Endometrial microvascular endothelial cells (primary cell): ENCODE data around the gene CTXN2. TPM values are rescaled to one million over a fixed set of nuclear protein-coding genes. Genes with fewer than 3 reads are reported as not detected.

Source experiments
- in situ Hi-C: cut with HindIII; loops from 2 replicates; pipeline ENCODE4 v1.10.0; 2017; ENCODE audit warnings: low sequenced_read_pairs, low pct_unique_long_range_greater_than_20kb; ENCODE audit errors: inconsistent ontology term
- total RNA-seq: library from RNA; depleted of rRNA; stranded (reverse); fragments of >200 nt; gene quantifications from one replicate; pipeline ENCODE4 v1.2.3, GENCODE V29; 2015; ENCODE audit errors: inconsistent ontology term

Gene CTXN2
- total RNA-seq, 1 donor from 2014 or later, result not detected

DNA sequence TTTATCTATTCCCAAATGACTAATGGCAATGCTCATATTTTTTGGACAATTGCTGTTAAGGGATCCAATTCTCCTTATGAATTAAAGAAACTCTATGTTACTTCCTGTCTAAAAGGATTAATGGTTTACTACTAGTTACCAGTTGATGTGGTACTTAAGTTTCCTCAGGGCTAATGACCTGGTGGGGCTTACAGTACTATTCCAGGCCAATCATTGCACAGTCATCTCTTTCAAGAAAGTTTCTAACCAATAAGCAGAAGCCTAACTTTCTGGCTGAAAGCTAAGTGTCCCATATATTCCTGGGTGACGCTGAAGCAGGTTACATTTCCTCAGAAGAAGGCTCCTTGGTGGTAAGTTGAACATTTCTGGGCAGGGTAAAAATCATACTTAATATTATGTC lies 14.5 kb downstream of the CTXN2 start, which contains the start of gene SLC12A1:
TSS of gene SLC12A1 (plus strand) at position 322 of the 400 bp plus-strand sequence. CDS start 1,418 bp downstream, outside the sequence.
- in situ Hi-C loops, result no loop called here

- in situ Hi-C loops, result no loop called here
These were observed 29.8 kb downstream of the CTXN2 start for GRCh38 chr15:48221261-48221660.

DNA sequence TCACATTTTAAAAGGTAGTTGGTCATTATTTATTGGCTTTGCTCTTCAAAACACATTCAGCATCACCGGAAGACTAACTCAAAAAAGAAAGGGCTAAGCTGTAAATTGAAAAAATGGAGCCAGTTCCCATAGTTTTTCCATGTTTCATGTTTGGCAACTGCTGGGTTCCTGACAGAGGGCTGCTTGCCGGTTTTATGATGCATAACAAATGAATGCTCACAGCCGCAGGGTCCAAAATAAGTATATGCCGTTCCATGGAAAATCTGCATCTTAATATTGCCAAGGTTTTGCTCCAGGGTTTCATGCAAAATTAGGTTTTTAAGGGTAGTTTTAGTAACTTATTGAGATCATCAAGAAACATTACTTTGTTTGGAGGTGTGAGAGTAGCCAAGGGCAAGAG lies 30.4 kb downstream of the CTXN2 start:
- in situ Hi-C loops, result no loop called here

GRCh38 chr15:48222627-48223026 lies 31.2 kb downstream of the CTXN2 start:
- in situ Hi-C loops, result no loop called here

DNA sequence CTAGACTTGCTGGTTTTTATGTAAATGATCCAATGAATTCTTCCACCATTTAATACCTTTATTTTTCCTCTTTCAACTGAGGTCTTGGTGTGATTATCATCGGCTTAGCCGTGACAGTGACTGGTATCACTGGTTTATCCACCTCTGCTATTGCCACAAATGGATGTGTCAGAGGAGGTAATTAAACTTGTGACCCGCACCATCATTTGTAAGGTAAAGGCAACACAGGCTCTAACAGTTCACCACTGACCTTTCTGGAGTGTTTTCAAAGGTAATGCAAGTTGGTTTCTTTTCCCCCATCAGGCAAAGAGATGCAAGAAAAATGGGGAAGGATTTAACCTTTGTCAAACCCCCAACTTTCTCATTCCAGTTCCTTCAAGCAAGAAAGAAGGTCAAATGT lies 34.3 kb downstream of the CTXN2 start:
- in situ Hi-C loops, result no loop called here

- in situ Hi-C loops, result no loop called here
These were observed 39.0 kb downstream of the CTXN2 start for GRCh38 chr15:48230498-48230897.

DNA sequence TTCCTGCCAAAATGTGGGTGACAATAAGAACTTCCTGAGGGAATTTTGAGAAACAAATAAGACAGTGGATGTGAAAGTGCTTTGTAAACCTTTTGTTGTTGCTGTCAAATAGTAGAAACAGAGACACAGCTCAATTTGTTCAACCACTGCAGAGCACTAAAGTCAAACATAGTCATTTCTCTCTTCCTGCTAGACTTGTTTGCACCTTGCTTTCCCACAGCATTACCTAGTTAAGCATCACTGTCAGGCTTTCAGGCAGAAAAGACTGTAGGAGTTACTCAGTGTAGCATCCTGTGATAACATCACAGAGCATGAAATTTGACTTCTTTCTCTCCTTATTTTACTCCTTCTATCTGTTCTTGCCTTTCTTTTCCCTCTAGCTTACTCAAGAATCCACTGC lies 41.8 kb downstream of the CTXN2 start:
- in situ Hi-C loops, result no loop called here

- in situ Hi-C loops, result no loop called here
These were observed 47.9 kb downstream of the CTXN2 start for GRCh38 chr15:48239334-48239733.

GRCh38 chr15:48242015-48242414 lies 50.5 kb downstream of the CTXN2 start:
- in situ Hi-C loops, result no loop called here

GRCh38 chr15:48242535-48242934 lies 51.1 kb downstream of the CTXN2 start:
- in situ Hi-C loops, result no loop called here

DNA sequence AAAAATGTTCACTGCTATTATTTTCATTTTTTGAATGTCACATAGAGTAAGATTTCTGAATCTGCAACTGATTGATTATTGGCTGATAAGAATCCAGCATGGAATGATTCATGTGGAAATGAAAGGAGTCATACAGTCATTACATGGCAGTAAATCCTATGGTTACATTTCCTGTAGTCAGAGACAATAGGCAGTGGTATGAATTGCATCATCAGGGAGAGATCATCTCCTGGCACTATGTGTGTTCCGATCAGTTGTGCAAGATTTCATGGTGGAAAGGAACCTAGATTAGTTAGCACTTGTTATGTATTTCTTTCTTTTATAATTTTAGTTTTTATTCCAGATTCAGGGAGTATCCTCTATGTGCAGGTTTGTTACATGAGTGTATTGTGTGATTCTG lies 53.5 kb downstream of the CTXN2 start:
- in situ Hi-C loops, result no loop called here

DNA sequence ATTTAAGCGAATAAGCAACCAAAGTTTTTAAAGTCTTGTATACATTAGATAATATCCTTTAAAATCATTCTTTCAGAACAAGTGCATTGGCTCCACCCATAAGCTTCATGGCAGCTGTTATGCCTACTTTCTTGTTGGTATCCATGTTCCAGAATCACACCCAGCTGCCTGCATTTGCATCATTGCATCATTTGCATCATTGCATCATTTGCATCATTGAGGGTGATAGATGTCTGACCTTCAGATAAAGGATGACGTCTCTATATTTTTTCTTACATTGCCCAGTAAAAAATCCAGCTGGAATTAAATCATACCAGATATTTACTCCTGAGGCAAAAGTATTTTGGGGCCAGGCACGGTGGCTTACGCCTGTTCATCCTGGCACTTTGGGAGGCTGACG lies 56.9 kb downstream of the CTXN2 start:
- in situ Hi-C loops, result no loop called here

DNA sequence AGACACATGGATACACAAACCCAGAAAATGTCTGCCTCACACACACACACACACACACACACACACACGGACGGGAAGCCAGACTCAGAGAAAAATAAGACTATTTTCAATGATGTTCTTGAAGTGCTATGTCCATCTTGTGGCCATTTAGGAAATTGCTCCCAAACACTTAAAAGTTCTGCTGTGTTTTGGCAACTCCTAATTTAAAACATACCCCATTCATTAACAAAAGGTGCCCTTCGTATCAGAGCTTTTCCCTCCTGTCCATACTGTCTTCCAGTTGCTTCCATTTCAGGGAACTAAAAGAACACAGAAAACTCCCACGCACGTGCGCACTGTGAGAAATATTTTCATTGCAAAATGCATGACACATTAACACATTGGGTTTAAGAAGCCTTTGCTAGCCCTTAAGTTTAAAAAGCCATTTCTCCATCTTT lies 59.2 kb downstream of the CTXN2 start:
- in situ Hi-C loops, result no loop called here

GRCh38 chr15:48253172-48253571 lies 61.7 kb downstream of the CTXN2 start:
- in situ Hi-C loops, result no loop called here

Other genes with a start within 250 kb of the CTXN2 start
- gene SLC24A5, start 70.7 kb upstream of the CTXN2 start, total RNA-seq, result not detected
- gene MYEF2, start 13.4 kb upstream of the CTXN2 start, total RNA-seq, result 12.0 TPM
- gene SLC12A1, start 14.6 kb downstream of the CTXN2 start, total RNA-seq, result not detected
- gene DUT, start 139.8 kb downstream of the CTXN2 start, total RNA-seq, result 73.8 TPM